HL-60 (cell line): Measurements from ENCODE around the gene PTPRN2.

Experiments used
- DNase-seq, 2 experiments: peaks; one replicate each; pipeline ENCODE4 v3.0.0-alpha.2; 2010 to 2020; ENCODE audit warnings: low read depth in 1 of 2, low spot score in 1 of 2
- H3K27ac ChIP-seq: fragments of 250-450 bp; sonication (Bioruptor Pico); replicated peaks from 2 replicates; pipeline ENCODE4 v1.5.1; 2020; ENCODE audit warnings: mild to moderate bottlenecking, moderate library complexity
- H3K27me3 ChIP-seq: fragments of 250-450 bp; sonication (Bioruptor Pico); 2 replicates; pipeline ENCODE4 v1.5.1; 2021; ENCODE audit warnings: mild to moderate bottlenecking, moderate library complexity; ENCODE audit not compliant: insufficient read depth, poor library complexity, severe bottlenecking
- H3K4me3 ChIP-seq: replicated peaks from 2 replicates; pipeline ENCODE4 v1.5.1; 2011; ENCODE audit warnings: mild to moderate bottlenecking, control low read depth, low read length; ENCODE audit not compliant: insufficient read depth
- GABPA ChIP-seq: IDR thresholded peaks from 2 replicates; pipeline ENCODE4 v1.6.1; 2012; ENCODE audit warnings: low read depth
- POLR2AphosphoS5 ChIP-seq: IDR thresholded peaks from 2 replicates; pipeline ENCODE4 v1.6.1; 2012; ENCODE audit warnings: low read depth
- SPI1 ChIP-seq: IDR thresholded peaks from 2 replicates; pipeline ENCODE4 v1.6.1; 2012; ENCODE audit warnings: low read depth, mild to moderate bottlenecking, borderline replicate concordance
- TF ChIP-seq, protein P1 (sequence below): IDR thresholded peaks from one replicate; pipeline ENCODE4 v1.5.1; 2011; ENCODE audit warnings: low read length, control low read depth, inconsistent platforms; ENCODE audit not compliant: insufficient read depth
- TF ChIP-seq, protein P2 (sequence below): IDR thresholded peaks from 2 replicates; pipeline ENCODE4 v1.6.1; 2012; ENCODE audit warnings: low read depth; ENCODE audit not compliant: insufficient replicate concordance

Gene PTPRN2

DNA sequence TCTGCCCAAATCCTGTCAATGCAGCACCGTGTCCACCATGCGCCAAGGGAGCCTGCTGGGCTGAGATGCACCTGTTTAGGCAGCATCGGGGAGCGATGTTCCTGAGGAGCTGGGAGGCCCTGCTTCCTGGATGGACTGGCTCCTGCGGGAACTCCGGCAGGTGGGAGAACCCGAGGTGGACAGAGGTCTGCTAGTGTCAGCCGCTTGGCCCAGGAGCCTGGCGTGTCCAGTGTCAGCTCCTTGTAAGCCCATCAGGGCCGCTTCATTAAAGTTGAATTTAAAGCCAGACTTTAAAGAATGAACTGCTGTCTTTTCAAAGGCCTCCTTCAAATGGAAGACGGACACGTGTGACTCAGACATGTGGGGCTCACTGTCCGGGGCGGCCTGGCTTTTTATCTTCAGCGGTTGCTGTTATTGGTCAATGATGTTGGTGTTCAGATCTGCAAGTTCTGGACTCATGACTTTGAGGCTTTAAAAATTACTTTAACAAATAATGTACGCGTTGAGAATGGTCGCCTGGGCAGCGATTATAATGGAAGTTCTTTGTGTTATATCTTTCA is 828.3 kb downstream of the PTPRN2 start:
- TF ChIP-seq POLR2AphosphoS5 (no peak), GABPA (no peak), SPI1 (no peak)
- TF ChIP-seq, protein P1, sequence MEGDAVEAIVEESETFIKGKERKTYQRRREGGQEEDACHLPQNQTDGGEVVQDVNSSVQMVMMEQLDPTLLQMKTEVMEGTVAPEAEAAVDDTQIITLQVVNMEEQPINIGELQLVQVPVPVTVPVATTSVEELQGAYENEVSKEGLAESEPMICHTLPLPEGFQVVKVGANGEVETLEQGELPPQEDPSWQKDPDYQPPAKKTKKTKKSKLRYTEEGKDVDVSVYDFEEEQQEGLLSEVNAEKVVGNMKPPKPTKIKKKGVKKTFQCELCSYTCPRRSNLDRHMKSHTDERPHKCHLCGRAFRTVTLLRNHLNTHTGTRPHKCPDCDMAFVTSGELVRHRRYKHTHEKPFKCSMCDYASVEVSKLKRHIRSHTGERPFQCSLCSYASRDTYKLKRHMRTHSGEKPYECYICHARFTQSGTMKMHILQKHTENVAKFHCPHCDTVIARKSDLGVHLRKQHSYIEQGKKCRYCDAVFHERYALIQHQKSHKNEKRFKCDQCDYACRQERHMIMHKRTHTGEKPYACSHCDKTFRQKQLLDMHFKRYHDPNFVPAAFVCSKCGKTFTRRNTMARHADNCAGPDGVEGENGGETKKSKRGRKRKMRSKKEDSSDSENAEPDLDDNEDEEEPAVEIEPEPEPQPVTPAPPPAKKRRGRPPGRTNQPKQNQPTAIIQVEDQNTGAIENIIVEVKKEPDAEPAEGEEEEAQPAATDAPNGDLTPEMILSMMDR: no peak
- TF ChIP-seq, protein P2, sequence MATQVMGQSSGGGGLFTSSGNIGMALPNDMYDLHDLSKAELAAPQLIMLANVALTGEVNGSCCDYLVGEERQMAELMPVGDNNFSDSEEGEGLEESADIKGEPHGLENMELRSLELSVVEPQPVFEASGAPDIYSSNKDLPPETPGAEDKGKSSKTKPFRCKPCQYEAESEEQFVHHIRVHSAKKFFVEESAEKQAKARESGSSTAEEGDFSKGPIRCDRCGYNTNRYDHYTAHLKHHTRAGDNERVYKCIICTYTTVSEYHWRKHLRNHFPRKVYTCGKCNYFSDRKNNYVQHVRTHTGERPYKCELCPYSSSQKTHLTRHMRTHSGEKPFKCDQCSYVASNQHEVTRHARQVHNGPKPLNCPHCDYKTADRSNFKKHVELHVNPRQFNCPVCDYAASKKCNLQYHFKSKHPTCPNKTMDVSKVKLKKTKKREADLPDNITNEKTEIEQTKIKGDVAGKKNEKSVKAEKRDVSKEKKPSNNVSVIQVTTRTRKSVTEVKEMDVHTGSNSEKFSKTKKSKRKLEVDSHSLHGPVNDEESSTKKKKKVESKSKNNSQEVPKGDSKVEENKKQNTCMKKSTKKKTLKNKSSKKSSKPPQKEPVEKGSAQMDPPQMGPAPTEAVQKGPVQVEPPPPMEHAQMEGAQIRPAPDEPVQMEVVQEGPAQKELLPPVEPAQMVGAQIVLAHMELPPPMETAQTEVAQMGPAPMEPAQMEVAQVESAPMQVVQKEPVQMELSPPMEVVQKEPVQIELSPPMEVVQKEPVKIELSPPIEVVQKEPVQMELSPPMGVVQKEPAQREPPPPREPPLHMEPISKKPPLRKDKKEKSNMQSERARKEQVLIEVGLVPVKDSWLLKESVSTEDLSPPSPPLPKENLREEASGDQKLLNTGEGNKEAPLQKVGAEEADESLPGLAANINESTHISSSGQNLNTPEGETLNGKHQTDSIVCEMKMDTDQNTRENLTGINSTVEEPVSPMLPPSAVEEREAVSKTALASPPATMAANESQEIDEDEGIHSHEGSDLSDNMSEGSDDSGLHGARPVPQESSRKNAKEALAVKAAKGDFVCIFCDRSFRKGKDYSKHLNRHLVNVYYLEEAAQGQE: no peak
- Histone ChIP-seq H3K4me3 (no peak overlapping the region), H3K27me3 (no peaks in the 10 kb centered on the region), H3K27ac (no peak overlapping the region)
- no peak for DNase-seq

DNA sequence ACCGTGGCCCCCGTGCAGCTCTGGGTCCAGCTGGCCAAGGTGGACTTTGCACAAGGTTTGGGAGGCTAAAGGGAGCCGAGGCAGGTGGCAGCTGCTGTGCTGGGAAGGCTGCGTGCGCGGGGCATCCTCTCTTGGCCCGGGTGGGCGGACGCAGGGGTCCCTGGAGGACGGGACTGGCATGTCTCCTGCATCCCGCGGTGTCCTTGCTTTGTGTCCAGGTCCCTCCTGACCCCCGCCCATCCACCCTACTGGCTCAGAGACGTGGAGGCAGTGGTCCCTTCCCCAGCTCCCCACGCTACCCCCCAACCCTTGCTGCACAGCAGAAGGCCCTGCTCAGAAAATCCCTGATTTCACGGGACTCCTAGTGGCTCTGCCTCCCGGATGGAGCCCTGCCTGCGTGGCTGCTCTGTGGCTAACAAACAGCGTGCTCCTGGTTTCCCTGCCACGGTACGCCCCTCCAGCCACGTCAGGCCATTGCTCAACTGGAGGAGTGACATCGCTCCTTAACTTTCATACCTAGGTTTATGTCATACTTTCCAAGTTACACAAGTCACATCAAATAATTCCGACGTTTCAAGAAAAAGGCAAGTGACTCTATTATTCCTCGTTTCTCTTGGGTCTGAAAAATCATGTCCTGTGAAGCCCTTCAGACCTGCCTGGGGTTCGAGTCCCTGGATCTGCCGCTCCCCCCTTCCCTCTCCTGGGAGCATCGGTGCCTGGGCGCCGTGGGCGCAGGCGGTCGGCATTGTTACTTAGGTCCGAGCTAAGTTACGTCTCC is 829.0 kb downstream of the PTPRN2 start:
- no peak for DNase-seq
- Histone ChIP-seq H3K27me3 (no peaks in the 10 kb centered on the region), H3K27ac (no peak overlapping the region), H3K4me3 (no peak overlapping the region)
- TF ChIP-seq, protein P2: no peak
- TF ChIP-seq, protein P1: no peak
- TF ChIP-seq GABPA: no peak
- no peak for TF ChIP-seq SPI1
- TF ChIP-seq POLR2AphosphoS5: no peak

DNA sequence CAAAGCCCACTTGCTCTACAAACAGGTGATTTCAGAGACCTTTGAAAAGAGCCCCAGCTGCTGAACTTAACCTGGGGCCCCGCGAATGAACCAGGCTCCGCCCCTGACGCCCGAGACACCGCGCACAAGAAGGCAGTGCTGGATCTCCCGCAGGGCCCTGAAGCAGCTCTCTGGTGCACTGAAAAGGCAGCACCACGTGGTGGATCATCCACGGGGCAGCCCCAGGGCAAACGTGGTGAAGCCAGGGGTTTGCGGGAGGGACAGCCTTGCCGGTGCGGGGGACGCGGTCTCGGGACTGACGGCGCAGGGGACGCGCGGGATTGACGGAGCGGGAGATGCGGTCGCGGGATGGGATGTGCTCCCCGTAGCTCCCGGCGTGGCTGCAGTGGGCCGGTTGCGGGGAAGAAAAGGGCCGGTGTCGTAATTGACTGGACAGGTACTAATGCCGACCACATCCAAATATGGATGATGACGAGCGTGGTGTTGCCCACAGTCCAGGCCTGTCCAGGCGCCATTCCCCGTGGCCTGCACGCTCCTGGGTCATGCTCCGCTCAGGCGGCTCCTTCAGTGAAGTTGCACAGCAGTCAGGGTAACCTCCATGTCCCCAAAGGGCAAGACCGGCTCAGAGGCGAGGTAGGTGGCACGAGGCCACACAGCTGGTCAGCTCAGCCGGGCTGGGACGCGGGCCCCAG is 829.7 kb downstream of the PTPRN2 start:
- DNase-seq: no peak
- Histone ChIP-seq H3K27ac (no peak overlapping the region), H3K27me3 (no peaks in the 10 kb centered on the region), H3K4me3 (no peak overlapping the region)
- TF ChIP-seq POLR2AphosphoS5 (no peak), SPI1 (no peak), GABPA (no peak)
- TF ChIP-seq, protein P2: no peak
- TF ChIP-seq, protein P1: no peak
